HG03196 (cell line): Measurements from ENCODE around the gene TSC22D4.

ENCODE experiments used
- ATAC-seq: cut with Tn5 transposase; IDR thresholded peaks from one replicate; pipeline ENCODE4 v1.9.1; 2021; ENCODE audit not compliant: unreplicated experiment

Gene TSC22D4

GRCh38 chr7:100493476-100494264, 14.7 kb upstream of the TSC22D4 start:
- no peak for ATAC-seq

DNA sequence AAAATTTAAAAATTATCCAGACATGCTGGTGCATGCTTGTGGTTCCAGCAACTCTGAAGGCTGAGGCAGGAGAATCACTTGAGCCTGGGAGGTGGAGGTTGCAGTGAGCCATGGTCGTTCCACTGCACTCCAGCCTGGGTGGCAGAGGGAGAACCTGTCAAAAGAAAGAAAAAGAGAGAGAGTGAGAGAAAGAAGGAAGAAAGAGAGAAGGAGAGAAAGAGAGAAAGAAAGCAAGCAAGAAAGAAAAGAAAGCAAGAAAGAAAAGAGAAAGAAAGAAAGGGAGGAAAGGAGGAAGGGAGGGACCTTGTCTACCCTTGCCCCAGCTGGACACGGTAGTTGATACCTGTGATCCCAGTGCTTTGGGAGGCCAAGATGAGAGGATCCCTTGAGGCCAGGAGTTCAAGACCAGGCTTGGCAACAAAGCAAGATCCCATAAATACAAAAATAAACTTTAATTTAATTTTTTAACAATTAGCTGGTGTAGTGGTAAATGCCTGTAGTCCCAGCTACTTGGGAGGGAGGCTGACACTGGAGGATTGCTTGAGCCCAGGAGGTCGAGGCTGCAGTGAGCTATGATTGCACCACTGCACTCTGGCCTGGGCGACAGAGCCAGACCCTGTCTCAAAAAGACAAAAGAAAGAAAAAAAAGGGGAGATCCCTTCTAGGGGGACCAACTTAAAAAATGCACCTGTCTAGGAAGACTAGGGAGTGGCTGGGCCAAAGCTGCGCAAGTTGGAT, 13.9 kb upstream of the TSC22D4 start:
- ATAC-seq = no peak

- ATAC-seq = no peak
Observed at GRCh38 chr7:100491192-100491578, 12.2 kb upstream of the TSC22D4 start.

- ATAC-seq = no peak
Observed at GRCh38 chr7:100490483-100491191, 11.6 kb upstream of the TSC22D4 start.

DNA sequence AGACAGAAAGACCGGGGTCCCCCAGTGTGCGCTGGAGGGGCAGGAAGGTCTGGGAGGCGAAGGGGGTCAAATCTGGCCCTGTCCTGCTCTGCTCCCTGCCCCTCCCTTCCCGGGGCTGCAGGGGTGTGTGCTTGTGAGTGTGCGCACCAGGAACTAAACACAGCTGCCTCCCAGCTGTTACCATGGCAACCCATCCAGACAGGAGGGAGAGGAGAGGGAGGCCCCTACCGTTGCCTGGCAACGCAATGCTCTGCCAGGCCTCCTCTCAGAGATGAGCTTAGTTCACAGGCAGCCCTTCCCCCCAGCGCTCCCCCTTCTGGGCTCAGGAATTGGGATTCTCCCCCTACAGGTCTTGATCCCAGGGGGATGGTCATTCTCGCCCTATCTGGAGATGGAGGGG, 10.8 kb upstream of the TSC22D4 start:
- ATAC-seq = no peak

GRCh38 chr7:100489121-100489520, 10.1 kb upstream of the TSC22D4 start:
- no peak for ATAC-seq

DNA sequence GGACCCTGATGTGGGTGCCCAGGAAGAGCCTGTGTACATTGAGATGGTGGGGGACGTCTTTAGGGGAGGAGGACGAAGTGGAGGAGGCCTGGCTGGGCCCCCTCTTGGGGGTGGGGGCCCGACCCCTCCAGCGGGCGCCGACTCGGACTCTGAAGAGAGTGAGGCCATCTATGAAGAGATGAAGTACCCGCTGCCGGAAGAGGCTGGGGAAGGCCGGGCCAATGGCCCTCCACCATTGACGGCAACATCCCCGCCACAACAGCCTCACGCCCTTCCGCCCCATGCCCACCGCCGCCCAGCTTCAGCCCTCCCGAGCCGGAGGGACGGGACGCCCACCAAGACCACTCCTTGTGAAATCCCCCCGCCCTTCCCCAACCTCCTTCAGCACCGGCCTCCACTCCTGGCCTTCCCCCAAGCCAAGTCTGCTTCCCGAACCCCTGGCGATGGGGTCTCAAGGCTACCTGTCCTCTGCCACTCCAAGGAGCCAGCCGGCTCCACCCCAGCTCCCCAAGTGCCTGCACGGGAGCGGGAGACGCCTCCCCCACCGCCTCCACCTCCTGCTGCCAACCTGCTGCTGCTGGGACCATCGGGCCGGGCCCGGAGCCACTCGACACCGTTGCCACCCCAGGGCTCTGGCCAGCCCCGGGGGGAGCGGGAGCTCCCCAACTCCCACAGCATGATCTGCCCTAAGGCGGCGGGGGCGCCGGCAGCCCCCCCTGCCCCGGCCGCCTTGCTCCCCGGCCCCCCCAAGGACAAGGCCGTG, 9.5 kb upstream of the TSC22D4 start:
- no peak for ATAC-seq

DNA sequence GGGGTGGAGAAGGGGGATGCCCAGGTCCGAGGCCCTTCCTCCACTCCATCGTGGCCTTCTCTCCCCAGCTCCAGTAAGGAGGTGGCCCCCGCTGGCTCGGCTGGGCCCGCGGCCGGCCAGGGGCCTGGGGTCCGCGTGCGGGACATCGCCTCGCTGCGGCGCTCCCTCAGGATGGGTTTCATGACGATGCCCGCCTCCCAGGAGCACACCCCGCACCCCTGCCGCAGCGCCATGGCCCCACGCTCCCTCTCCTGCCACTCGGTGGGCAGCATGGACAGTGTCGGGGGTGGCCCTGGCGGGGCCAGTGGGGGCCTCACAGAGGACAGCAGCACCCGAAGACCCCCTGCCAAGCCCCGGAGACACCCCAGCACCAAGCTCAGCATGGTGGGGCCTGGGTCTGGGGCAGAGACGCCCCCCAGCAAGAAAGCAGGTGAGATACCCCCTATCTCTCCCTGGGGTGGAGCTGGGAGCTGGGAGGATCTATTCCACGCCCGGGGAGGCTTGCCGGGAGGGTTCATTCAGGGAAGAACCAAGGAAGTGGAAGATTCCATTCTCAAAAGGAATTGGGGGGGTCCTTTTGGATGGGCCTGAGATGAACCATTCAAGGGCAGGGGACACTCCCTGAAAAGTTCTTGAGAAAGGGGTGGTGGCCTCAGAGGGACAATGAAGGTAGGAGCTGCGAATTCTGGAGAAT, 7.9 kb upstream of the TSC22D4 start:
- ATAC-seq = no peak

DNA sequence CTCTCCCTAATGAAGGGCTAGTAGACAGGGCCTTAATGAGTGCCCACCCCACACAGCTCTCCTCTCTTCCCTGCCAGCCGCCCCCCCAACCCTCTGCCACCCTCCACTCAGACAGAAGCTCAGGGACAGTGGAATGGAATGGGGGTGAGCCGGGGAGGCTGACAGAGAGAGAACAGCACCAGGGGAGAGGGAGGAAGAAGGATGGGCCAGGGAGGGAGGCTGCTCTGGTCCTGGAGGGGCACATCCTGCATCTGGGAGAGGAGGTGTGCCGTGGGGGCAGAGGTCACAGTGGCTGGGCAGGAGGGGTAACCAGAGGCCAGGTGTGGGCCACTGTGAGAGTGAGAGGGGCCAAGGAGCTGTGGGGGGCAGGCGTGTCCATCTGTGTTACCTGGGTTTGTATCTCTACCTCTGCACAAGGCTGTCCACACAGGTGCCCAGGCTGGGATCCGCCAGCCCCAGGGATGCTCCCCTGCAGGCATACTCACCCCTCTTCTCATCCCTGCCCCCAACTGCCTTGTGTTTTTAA, 7.2 kb upstream of the TSC22D4 start:
- no peak for ATAC-seq

- no peak for ATAC-seq
Observed at GRCh38 chr7:100485471-100485876, 6.5 kb upstream of the TSC22D4 start.

- no peak for ATAC-seq
Observed at GRCh38 chr7:100484673-100485045, 5.6 kb upstream of the TSC22D4 start.

DNA sequence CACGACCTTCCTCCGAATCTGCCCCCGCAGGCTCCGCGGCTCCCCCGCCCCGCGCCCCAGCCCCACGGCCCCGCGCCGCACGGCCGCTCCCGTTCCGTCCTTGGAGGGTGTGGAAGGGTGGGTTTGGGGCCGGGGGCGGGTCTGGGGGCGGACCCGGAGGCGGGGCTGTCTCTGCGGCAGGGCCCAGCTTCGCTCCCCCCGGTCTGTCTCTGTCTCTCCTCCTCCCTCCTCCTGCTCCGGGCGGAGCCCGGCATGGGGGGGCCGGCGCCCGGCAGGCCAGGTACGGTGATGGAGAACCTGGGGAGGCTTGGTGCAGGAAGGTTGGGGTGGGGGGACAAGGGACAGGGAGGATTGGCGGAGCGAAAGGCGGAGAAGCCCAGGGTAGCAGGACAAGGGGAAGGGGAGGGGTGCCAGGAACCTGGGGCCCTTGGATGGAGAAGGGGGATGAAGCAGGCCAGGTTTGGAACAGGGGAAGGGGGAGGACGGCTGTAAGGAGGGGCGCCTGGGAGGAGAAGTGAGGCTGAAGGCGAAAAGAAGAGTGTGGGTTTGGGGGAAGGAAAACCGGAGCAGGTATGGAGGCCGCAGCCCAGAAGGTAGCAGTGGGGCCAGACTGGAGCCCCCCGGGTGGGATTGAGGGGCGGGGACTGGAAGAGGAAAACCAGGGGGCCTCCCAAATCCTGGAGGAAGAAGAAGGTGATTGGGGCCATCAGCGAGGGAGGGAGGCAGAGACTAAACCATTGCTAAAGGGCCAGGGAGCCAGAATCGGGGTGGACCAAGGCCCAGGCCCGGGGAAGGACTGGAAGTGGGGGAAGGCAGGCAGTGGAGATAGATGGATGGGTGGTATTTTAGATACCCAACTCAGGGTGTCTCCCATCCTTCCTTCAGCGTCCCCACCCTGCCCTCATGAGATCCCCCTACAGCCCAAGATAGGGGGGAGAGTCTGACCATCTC, 5.0 kb upstream of the TSC22D4 start, which contains the start of gene NYAP1:
Gene NYAP1, plus strand, starts transcription at position 206 of the 951 bp plus-strand sequence. CDS start 1,385 bp downstream, outside the sequence.
- no peak for ATAC-seq

DNA sequence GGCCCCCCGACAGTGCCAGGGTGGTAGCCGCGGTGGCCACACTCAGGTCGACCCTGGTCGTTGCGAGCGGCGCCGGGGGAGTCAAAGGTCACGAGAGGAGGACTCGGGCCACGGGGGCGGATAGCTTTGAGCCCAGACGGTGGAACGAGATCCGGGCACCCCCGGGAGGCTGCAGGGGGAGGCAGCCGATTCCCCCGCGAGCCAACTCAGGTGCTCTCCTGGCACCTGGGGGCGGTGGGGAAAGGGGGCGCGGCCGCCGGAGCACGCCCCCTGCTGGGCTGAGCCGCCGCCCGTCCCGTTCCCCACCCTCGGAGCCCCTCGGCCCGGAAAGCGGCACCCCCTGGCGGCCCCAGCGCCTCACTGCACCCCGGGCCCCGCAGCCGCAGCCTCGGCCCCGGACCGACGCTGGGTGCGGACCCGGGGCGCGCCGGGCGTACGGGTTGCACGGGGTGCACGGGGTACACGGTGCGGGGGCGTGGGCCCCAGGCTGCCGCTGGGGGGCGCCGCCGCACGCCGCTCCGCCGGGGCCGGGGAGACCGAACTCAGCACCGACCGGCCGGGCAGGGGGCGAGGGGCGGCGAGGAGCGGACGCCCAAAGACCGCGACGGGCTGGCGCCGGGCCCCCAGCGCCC, 4.2 kb upstream of the TSC22D4 start:
- ATAC-seq = peak; percentile 44

DNA sequence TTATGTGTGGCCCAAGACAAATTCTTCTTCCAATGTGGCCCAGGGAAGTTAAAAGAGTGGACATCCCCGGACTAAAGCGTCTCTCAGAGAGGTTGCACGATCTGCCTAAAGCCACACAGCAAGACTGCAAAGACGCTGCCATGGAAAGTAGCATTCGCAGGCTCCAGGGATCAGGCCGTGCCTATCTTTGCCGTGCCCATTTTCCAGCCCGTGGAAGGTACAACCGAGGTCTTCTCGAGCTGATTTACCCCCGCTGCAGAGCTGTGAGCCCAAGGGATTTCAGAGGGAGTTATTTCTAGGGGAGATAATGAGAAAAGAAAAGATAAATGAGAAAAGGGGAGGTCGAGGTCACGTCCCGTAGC, 3.7 kb upstream of the TSC22D4 start:
- no peak for ATAC-seq

DNA sequence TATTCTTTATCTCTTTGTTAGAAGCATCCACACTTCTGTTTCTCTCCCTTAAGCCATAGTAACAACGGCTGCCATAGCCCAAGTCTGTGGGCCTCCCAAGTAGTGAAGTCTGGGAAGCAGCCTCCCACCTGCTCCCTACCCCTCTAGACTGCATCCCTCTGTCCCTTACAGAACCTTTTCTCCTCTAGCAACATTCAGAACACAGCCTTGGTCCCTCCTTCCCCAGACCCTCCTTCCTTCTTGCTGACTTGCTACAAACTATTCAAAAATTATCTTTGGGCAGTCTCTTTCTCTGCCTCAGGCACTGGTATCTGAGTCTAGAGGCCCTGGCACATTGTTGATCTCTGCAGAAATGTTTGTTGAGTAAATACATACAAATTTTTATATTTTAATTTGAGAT, 2.5 kb upstream of the TSC22D4 start:
- ATAC-seq = no peak

GRCh38 chr7:100477871-100478267, 1.1 kb downstream of the TSC22D4 start:
- no peak for ATAC-seq

GRCh38 chr7:100476903-100477870, 1.8 kb downstream of the TSC22D4 start:
- ATAC-seq = no peak
